Loucy (cell line): ENCODE results near the gene PARVB.

ENCODE experiments used
- H2AFZ ChIP-seq: fragments of 200-600 bp; sonication (generic); 2 replicates; pipeline ENCODE4 v1.6.0; 2016; ENCODE audit warnings: antibody characterized with exemption, mild to moderate bottlenecking, low read length, moderate library complexity
- H3F3A ChIP-seq: fragments of 200-600 bp; 2 replicates; pipeline ENCODE4 v1.6.0; 2016; ENCODE audit warnings: antibody characterized with exemption, low read depth, mild to moderate bottlenecking
- H3K27me3 ChIP-seq: fragments of 200-600 bp; sonication (generic); 2 replicates; pipeline ENCODE4 v1.6.1; 2014; ENCODE audit warnings: low read length, mild to moderate bottlenecking; ENCODE audit not compliant: insufficient read depth, poor library complexity, severe bottlenecking
- H3K36me3 ChIP-seq: fragments of 200-600 bp; sonication (generic); 2 replicates; pipeline ENCODE4 v1.6.1; 2016; ENCODE audit warnings: low read length; ENCODE audit not compliant: insufficient read depth
- H3K4me1 ChIP-seq: fragments of 200-600 bp; sonication (generic); 2 replicates; pipeline ENCODE4 v1.5.1; 2014; ENCODE audit warnings: low read length, mild to moderate bottlenecking; ENCODE audit not compliant: insufficient read depth, poor library complexity, severe bottlenecking
- H3K4me2 ChIP-seq: fragments of 200-600 bp; sonication (generic); 2 replicates; pipeline ENCODE4 v1.6.0; 2014; ENCODE audit warnings: antibody characterized with exemption, low read length, low read depth, mild to moderate bottlenecking; ENCODE audit not compliant: poor library complexity, severe bottlenecking
- H3K4me3 ChIP-seq: fragments of 200-600 bp; sonication (generic); 2 replicates; pipeline ENCODE4 v1.5.1; 2014; ENCODE audit warnings: low read length, mild to moderate bottlenecking, mixed read lengths; ENCODE audit not compliant: poor library complexity, severe bottlenecking
- H3K79me2 ChIP-seq: fragments of 200-600 bp; sonication (generic); 2 replicates; pipeline ENCODE4 v1.6.1; 2014; ENCODE audit warnings: low read length; ENCODE audit not compliant: insufficient read depth
- H3K9ac ChIP-seq: fragments of 200-600 bp; sonication (generic); 2 replicates; pipeline ENCODE4 v1.6.0; 2014; ENCODE audit warnings: mild to moderate bottlenecking, low read depth, low read length, moderate library complexity; ENCODE audit not compliant: poor library complexity, severe bottlenecking
- H3K9me2 ChIP-seq: fragments of 200-600 bp; sonication (generic); replicated peaks from 2 replicates; pipeline ENCODE4 v1.6.1; 2016; ENCODE audit warnings: low read depth, low read length, mixed read lengths
- H3K9me3 ChIP-seq: fragments of 200-600 bp; sonication (generic); 2 replicates; pipeline ENCODE4 v1.6.1; 2014; ENCODE audit warnings: mild to moderate bottlenecking, antibody characterized with exemption, low read length, low read depth; ENCODE audit not compliant: insufficient read depth
- H4K20me1 ChIP-seq: fragments of 200-600 bp; sonication (generic); 2 replicates; pipeline ENCODE4 v1.6.0; 2014; ENCODE audit warnings: antibody characterized with exemption, low read length, mild to moderate bottlenecking; ENCODE audit not compliant: insufficient read depth, poor library complexity, severe bottlenecking
- CTCF ChIP-seq: fragments of 200-600 bp; sonication (generic); conservative IDR thresholded peaks from 2 replicates; pipeline ENCODE4 v1.5.1; 2014; ENCODE audit warnings: mild to moderate bottlenecking, antibody characterized with exemption, low read length
- EZH2phosphoT487 ChIP-seq: fragments of 200-600 bp; IDR thresholded peaks from 2 replicates; pipeline ENCODE4 v1.6.1; 2018; ENCODE audit warnings: antibody characterized with exemption, mild to moderate bottlenecking, moderate library complexity, borderline replicate concordance

PARVB gene

GRCh38 chr22:44002324-44002723 is 21.8 kb upstream of the PARVB start:
- H3K9me3 ChIP-seq, result no peaks in the 10 kb centered on the region
- no peaks in the 10 kb centered on the region for H3K79me2 ChIP-seq
- H3K27me3 ChIP-seq, result no peaks in the 10 kb centered on the region
- peaks cover 19% of the 10 kb centered on the region; the same call in 1 of the 2 replicates for H3K36me3 ChIP-seq
- no peaks in the 10 kb centered on the region for H3K4me1 ChIP-seq
- no peaks in the 10 kb centered on the region for H4K20me1 ChIP-seq
- no peak overlapping the region for H3K4me3 ChIP-seq
- no peaks in the 10 kb centered on the region for H3F3A ChIP-seq
- H3K9ac ChIP-seq, result no peak overlapping the region
- no peak for TF ChIP-seq CTCF
- TF ChIP-seq EZH2phosphoT487, result no peak
- H3K9me2 ChIP-seq, result no peaks in the 10 kb centered on the region
- no peak overlapping the region for H2AFZ ChIP-seq
- H3K4me2 ChIP-seq, result no peak overlapping the region

GRCh38 chr22:44002997-44003396 is 21.1 kb upstream of the PARVB start:
- Histone ChIP-seq H3K27me3 (no peaks in the 10 kb centered on the region), H3F3A (no peaks in the 10 kb centered on the region), H3K4me3 (no peak overlapping the region), H3K9me2 (no peaks in the 10 kb centered on the region), H3K36me3 (peaks cover 14% of the 10 kb centered on the region; the same call in 1 of the 2 replicates), H3K4me1 (no peaks in the 10 kb centered on the region), H3K4me2 (no peak overlapping the region), H3K9ac (no peak overlapping the region), H3K9me3 (no peaks in the 10 kb centered on the region), H2AFZ (no peak overlapping the region), H3K79me2 (no peaks in the 10 kb centered on the region), H4K20me1 (no peaks in the 10 kb centered on the region)
- TF ChIP-seq CTCF (no peak), EZH2phosphoT487 (no peak)

- H3K9ac ChIP-seq, result no peak overlapping the region
- no peaks in the 10 kb centered on the region for H3K27me3 ChIP-seq
- H4K20me1 ChIP-seq, result no peaks in the 10 kb centered on the region
- H3K79me2 ChIP-seq, result no peaks in the 10 kb centered on the region
- H3K9me2 ChIP-seq, result no peaks in the 10 kb centered on the region
- H2AFZ ChIP-seq, result no peak overlapping the region
- H3K4me2 ChIP-seq, result no peak overlapping the region
- TF ChIP-seq EZH2phosphoT487 (no peak), CTCF (no peak)
- H3K9me3 ChIP-seq, result no peaks in the 10 kb centered on the region
- peaks cover 8% of the 10 kb centered on the region; the same call in 1 of the 2 replicates for H3K36me3 ChIP-seq
- H3K4me3 ChIP-seq, result no peak overlapping the region
- no peaks in the 10 kb centered on the region for H3K4me1 ChIP-seq
- H3F3A ChIP-seq, result no peaks in the 10 kb centered on the region
Measured at GRCh38 chr22:44003405-44004103, 20.5 kb upstream of the PARVB start.
